ENCODE measurements around the gene TAAR9.

The TAAR9 gene

DNA sequence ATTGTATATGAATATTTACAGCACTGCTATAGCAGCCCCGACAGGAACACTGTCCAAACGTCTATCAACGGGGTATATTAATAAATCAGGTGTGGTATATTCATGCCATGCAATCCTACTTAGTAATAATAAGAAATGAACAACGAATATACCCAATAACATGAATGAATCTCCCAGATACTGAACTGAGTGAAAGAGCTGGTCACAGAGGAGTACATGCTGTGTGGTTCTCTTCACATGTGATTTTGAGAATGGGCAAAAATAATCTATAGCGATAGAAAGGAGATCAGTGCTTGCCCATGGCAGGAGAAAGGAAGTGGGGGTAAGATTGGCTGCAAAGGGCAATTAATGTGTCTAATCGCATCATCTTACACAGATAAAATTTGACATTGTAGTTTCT is 28.3 kb downstream of the TAAR9 start:
- DNase-seq (ENCODE audit: low read depth): no peak
- TF ChIP-seq, protein P1, sequence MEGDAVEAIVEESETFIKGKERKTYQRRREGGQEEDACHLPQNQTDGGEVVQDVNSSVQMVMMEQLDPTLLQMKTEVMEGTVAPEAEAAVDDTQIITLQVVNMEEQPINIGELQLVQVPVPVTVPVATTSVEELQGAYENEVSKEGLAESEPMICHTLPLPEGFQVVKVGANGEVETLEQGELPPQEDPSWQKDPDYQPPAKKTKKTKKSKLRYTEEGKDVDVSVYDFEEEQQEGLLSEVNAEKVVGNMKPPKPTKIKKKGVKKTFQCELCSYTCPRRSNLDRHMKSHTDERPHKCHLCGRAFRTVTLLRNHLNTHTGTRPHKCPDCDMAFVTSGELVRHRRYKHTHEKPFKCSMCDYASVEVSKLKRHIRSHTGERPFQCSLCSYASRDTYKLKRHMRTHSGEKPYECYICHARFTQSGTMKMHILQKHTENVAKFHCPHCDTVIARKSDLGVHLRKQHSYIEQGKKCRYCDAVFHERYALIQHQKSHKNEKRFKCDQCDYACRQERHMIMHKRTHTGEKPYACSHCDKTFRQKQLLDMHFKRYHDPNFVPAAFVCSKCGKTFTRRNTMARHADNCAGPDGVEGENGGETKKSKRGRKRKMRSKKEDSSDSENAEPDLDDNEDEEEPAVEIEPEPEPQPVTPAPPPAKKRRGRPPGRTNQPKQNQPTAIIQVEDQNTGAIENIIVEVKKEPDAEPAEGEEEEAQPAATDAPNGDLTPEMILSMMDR (IDR thresholded peaks at IDR 0.05; ENCODE audit: insufficient read depth, low read depth, low read length, missing control alignments): no peak

DNA sequence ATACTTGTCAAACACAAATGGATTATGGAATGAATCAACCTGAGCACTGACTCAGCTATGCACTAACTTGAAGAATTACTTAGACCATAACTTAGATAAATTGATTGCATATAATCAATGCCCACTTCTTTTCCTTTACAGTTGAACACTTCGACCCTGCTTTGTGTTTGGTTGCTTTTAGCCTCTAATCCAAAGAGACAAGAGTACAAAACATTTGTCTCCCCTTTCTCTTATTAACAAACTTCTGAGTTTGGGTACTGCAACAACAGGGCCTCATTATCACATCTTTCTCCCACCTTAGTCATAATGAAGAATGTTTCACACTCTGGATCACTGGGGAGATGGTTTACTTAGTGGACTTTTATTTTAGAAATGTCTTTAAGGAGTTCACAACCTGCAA is 29.5 kb downstream of the TAAR9 start:
- H3K4me3 ChIP-seq (ENCODE audit: low read depth, low read length): no peak overlapping the region
- TF ChIP-seq, protein P1 (IDR thresholded peaks at IDR 0.05; ENCODE audit: insufficient read depth, low read depth, low read length, missing control alignments): no peak
- no peak for DNase-seq (ENCODE audit: low read depth)

More for the DNA sequence above, 28.3 kb downstream of the TAAR9 start:
- no peak overlapping the region for H3K4me3 ChIP-seq (ENCODE audit: low read depth, low read length)

DNA sequence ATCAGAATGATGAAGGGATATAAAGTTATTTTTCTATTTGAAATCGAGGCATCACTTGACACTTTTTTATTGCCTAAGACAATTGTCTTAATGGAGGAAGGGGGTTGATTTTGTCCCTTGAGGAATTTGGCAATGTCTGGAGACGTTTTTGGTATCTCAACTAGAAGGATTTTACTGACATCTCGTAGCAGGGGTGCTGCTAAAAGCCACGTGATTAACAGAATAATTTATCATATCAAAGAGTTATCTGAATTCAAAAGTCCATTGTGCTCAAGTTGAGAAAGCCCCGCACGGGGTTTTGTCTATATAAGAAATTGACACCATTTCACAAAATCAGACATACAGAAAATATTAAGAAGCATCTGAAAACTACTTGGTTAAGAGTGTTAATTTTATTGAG is 30.5 kb downstream of the TAAR9 start:
- no peak for DNase-seq (ENCODE audit: low read depth)
- no peak overlapping the region for H3K4me3 ChIP-seq (ENCODE audit: low read depth, low read length)
- TF ChIP-seq, protein P1 (IDR thresholded peaks at IDR 0.05; ENCODE audit: insufficient read depth, low read depth, low read length, missing control alignments): no peak

DNA sequence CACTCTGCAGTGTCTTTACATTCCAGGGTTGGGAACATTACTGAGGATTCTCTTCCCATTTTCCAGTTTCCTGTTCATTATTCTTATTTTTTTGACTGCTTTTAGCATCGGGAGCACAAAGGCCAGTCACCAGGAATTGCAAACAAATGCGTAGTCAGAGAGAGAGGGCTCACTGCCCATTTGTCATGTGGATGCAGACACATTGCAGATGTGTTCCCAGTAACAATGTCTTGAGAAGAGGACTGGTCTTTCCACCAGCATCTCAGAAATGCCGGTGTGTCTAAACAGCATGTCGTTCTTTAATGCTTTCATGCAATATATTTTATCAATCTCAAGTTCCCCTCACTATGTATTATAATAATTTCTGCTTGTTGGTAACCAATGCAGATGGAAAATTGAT is 31.1 kb downstream of the TAAR9 start:
- TF ChIP-seq, protein P1 (IDR thresholded peaks at IDR 0.05; ENCODE audit: insufficient read depth, low read depth, low read length, missing control alignments): no peak
- no peak for DNase-seq (ENCODE audit: low read depth)
- no peak overlapping the region for H3K4me3 ChIP-seq (ENCODE audit: low read depth, low read length)

DNA sequence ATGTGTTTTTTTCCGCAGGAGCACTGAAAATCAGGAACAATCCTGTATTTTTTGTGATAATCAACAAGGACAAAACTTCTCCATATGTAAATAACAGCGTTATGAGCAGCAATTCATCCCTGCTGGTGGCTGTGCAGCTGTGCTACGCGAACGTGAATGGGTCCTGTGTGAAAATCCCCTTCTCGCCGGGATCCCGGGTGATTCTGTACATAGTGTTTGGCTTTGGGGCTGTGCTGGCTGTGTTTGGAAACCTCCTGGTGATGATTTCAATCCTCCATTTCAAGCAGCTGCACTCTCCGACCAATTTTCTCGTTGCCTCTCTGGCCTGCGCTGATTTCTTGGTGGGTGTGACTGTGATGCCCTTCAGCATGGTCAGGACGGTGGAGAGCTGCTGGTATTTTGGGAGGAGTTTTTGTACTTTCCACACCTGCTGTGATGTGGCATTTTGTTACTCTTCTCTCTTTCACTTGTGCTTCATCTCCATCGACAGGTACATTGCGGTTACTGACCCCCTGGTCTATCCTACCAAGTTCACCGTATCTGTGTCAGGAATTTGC is 32.2 kb downstream of the TAAR9 start, which contains the start of gene TAAR6:
Gene TAAR6 (plus strand): TSS at position 102 of the 557 bp plus-strand sequence. CDS start 0 bp downstream, at position 102.
- H3K4me3 ChIP-seq (ENCODE audit: low read depth, low read length): no peak within 1 kb of the TSS
- TF ChIP-seq, protein P1 (IDR thresholded peaks at IDR 0.05; ENCODE audit: insufficient read depth, low read depth, low read length, missing control alignments): no peak
- no peak for DNase-seq (ENCODE audit: low read depth)

DNA sequence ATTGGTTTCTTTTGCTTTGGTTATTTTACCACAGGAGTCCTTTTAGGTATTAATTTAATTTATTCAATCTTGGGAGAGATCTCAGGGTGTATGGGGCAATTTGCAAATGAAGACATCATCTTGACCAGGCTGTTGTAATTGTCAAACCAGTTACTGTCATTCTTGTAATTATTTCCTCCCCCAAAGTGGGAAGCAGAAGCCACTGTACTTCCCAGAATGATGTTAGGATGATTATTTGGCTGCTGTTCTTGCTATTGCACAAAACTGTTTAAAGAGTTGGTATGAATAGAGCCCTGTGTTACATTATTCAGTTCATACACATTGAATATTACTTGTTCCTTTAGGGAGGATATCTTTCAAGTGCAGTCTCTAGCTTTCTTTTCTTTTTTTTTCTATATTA is 33.7 kb downstream of the TAAR9 start:
- DNase-seq (ENCODE audit: low read depth): no peak
- TF ChIP-seq, protein P1 (IDR thresholded peaks at IDR 0.05; ENCODE audit: insufficient read depth, low read depth, low read length, missing control alignments): no peak
- no peak overlapping the region for H3K4me3 ChIP-seq (ENCODE audit: low read depth, low read length)

DNA sequence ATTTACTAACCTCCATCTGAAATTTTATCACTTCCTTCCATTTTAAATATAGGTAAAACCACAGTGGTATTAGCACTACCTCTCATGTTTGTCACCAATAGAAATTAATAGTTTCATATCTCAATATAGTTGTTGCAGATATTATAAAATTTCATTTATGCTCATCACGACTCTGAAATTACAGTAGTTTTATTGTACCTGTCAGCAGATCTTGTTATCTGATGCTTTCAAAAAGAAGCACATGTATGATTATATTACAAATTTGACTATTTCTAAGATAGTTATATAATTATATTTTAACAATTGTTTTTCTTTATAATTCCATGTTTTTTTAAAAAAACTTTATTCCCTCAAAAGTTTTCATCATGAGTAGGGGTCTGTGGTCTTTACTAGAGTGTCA is 46.6 kb downstream of the TAAR9 start:
- TF ChIP-seq, protein P1 (IDR thresholded peaks at IDR 0.05; ENCODE audit: insufficient read depth, low read depth, low read length, missing control alignments): no peak
- no peak for DNase-seq (ENCODE audit: low read depth)
- H3K4me3 ChIP-seq (ENCODE audit: low read depth, low read length): no peak overlapping the region

All from GM12865 (cell line).